Measurements from ENCODE around the gene ARHGAP45.

DNA sequence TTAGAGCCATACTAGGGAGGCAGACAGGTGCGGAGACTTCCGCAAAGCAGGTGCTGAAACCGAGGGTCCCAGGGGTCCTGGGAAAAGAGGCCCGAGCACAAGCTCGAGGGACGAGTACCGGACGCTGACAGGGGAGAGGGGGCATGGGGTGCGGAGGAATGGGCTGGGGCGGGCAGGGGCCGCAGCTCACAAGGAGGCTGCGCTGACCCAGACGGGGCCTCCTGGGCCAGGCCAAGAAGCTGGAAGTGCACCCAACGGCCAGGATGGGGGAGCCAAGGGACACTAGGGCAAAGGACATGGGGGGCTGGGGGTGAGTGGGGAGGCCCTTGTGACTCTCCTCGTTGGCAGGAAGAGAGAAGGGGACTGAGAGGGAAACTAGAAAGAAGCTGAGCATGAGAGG, 26.4 kb downstream of the ARHGAP45 start:
- no peak for TF ChIP-seq POLR2AphosphoS5 (IDR thresholded peaks at IDR 0.05; ENCODE audit: low read depth, low read length)
- no peak for TF ChIP-seq POLR2A (IDR thresholded peaks at IDR 0.05; ENCODE audit: low read depth, low read length)
